Measurements from ENCODE around the gene GOLGA5.
"Not testable (repeated sequence)": the region's sequence is repeated elsewhere in the genome, so short reads cannot be mapped to it uniquely, and the experiment has no call there.

The GOLGA5 gene

DNA sequence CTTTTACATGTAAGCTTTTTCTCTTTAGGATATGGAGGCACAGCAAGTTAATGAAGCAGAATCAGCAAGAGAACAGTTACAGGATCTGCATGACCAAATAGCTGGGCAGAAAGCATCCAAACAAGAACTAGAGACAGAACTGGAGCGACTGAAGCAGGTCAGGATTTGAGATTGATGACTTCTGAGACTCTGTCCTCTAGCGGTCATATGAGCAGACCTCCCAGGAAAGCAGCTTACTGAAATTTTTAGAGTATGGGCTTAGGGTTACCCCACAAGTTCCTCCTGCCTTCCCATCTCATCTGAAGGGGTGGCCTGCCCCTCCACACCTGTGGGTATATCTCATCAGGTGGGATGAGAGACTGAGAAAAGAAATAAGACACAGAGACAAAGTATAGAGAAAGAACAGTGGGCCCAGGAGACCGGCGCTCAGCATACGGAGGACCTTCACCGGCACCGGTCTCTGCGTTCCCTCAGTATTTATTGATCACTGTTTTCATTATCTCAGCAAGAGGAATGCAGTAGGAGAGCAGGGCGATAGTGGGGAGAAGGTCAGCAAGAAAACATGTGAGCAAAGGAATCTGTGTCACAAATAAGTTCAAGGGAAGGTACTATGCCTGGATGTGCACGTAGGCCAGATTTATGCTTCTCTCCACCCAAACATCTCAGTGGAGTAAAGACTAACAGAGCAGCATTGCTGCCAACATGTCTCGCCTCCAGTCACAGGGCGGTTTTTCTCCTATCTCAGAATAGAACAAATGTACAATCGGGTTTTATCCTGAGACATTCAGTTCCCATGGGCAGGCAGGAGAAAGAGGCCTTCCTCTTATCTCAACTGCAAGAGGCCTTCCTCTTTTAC, 25.8 kb downstream of the GOLGA5 start:
- not testable (repeated sequence) for DNase-seq

DNA sequence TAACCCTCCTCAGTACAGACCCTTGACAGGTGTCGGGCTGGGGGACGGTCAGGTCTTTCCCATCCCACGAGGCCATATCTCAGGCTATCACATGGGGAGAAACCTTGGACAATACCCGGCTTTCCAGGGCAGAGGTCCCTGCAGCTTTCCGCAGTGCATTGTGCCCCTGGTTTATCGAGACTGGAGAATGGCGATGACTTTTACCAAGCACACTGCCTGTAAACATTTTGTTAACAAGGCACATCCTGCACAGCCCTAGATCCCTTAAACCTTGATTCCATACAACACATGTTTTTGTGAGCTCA, 26.4 kb downstream of the GOLGA5 start:
- not testable (repeated sequence) for DNase-seq

DNA sequence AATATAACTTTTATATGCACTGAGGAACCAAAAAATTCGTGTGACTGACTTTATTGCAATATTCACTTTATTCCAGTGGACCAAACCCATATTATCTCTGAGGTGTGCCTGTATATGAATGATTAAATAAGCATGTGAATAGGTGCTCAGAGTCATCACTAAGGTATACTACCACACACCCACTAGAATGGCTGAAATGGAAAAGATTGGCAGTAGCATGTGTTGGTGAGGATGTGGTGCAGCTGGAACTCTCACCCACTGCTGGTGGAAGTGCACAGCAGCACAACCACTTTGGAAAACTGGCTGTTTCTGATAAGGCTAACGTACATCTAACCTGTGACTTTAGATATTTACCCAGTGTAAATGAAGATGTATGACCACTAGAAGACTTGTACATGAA, 36.8 kb downstream of the GOLGA5 start:
- DNase-seq = no peak

DNA sequence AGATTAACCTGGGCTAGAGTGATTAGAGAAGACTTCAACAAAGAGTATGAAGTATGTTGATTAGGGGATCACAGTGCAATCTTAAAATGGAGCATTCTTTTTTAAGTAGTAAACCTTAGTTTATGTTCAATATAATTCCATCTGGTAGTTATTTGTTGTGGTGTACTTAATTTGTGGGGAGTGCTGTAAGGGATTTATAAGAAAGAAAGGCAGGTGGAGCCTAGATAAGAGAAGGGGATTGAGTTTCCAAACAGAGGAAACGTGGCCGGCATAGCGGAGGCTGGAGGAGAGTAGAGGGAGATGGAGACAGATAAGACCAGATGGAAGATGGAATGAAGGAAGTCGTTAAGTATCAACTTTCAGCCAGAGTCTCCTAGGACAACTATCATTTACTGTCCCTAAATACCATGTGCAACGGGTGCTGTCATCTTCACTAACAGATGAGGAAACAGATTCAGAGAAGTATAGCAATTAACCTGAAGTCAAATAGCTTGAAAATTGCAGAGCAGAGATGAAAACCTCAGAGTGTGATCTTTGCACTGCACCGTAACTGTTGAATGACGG, 38.1 kb downstream of the GOLGA5 start:
- DNase-seq = no peak

DNA sequence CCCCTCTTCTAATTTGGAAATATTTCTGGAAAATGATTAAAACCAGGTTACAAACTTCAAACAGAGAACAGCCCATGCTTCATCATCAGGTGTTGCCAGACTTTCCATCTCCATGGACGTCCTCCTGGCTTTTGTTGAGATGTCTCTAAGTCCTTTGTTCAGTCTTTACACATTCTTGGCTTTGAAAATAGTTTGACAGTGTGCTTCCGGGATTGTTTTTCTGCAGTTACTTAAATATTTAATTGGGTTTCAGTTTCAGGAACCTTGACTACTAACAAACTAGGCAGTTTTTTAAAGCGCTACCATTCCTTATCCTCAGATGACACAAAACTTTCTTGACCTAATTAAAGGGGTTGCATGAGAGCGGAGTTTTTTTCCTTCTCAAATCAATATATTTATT, 47.8 kb downstream of the GOLGA5 start:
- no peak for DNase-seq

DNA sequence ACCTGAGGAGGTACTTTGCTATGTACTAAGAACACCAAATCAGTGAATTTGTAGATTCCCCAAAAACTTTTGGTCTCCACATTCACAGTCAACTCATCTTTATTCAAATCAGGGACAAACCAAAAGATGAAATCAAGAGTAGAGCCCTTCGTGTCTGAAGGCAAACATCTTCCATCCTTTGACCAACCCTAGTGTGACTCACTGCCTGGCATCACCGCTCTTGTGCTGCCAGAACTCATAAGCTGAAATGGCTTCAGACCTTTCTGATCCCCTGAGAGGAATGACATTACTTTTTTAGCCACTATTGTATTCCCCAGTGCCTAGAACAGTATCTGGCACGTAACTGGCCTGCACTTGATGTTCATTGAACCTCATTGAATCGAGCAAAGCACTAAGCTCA, 50.1 kb downstream of the GOLGA5 start:
- DNase-seq = no peak

DNA sequence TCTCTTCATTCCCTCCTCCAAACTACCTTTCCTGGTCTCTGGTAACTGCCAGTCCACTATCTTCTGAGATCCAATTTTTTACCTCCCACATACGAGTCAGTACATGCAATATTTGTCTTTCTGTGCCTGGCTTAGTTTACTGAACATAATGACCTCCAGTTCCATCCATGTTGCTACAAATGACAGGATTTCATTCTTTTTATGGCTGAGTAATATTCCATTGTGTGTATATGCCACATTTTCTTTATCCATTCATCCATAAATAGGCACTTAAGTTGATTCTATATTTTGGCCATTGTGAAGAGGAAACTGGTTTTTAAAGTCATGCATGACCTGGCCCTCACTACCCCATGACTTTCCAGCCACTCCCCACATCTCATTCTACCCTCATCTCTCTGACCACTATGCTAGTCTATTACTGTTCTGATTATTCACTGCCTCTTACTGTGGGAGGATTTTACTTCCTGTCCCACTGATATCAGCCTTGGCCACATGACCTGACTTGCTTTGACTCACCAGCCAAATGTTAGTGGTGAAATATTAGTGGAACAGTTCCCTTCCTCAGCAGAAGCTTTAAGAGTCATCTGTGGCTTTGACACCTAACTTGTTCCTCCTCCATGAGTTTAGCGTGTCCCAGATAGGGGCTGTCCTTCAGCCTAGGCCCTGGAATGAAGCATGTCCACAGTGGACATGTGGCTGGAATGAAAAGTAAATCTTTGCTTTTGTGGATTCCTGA, 52.2 kb downstream of the GOLGA5 start:
- no peak for DNase-seq

DNA sequence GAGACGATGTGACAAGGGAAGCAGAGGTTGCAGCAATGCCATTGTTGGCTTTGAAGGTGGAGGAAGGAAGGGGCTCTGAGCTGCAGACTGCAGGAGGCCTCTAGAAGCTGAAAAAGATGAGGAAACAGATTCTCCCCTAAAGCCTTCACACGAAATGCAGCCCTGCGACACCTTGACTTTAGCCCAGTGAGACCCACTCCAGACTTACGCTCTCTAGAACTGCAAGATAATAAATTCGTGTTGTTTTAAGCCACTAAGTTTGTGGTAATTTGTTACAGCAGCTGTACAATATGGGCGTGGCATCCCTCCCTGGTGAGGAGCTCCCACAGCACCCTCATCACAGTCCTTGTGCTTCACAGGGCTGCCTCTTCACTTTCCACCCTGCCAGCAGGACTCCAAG, 53.2 kb downstream of the GOLGA5 start:
- no peak for DNase-seq

DNA sequence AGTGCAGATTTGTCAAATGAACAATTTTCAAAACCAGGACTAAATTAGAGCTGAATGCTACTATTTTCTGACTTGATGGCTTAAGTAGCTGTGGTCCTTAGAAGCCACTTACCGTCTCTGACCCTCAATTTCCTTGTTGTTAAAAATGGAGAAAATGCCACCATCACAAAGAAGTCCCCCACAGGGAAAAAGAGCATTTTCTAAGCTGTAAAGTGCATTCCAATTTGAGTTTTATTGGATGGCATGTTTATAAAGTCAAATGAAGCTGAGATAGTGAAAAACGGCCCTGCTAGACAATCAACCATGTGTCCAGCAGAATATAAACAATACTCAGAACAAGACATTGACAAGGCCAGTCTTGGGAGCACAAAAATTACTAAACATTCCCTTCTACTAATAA, 53.6 kb downstream of the GOLGA5 start:
- DNase-seq = no peak

DNA sequence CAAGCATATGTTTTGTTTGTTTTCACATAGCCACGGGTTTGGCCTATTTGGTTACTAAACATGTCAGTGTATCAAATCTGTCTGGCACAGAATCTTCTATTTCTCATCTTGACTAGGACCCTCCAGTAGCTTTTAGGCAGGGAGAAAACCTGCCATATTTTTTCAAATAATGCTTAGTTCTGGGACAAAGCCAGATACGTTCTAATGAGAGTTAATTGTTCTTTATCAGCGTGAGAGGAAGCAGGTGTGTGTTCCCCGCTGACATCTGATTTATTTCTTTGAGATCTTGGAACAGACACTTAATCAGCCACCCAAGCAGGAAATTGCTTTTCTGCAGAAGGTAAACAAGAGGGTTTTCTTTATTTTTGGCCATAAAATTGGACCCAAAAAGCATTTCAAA, 54.8 kb downstream of the GOLGA5 start:
- DNase-seq = no peak

DNA sequence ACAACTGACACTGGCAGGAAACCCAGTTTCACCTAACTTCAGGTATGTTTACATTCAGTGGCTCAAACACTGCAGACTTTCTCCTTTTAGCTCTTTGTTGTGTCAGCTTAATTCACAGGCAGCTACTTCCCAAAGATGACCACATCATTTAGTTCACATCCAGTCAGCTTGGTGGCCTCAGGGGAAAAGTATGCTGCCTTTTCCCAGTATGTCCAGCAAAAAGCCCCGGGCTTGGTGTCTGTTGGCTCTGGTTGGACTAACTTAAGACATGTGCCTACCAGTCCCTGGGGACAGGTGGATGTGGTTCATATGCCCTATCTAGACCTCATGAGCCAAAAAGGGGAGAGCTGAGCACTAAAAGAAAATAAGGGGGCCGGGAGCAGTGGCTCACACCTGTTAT, 56.4 kb downstream of the GOLGA5 start:
- DNase-seq = no peak

DNA sequence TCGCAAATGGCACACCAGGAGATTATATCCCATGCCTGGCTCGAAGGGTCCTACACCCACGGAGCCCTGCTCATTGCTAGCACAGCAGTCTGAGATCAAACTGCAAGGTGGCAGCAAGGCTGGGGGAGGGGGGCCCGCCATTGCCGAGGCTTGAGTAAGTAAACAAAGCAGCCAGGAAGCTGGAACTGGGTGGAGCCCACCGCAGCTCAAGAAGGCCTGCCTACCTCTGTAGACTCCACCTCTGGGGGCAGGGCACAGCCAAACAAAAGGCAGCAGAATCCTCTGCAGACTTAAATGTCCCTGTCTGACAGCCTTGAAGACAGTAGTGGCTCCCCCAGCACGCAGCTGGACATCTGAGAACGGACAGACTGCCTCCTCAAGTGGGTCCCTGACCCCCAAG, 59.0 kb downstream of the GOLGA5 start:
- not testable (repeated sequence) for DNase-seq

DNA sequence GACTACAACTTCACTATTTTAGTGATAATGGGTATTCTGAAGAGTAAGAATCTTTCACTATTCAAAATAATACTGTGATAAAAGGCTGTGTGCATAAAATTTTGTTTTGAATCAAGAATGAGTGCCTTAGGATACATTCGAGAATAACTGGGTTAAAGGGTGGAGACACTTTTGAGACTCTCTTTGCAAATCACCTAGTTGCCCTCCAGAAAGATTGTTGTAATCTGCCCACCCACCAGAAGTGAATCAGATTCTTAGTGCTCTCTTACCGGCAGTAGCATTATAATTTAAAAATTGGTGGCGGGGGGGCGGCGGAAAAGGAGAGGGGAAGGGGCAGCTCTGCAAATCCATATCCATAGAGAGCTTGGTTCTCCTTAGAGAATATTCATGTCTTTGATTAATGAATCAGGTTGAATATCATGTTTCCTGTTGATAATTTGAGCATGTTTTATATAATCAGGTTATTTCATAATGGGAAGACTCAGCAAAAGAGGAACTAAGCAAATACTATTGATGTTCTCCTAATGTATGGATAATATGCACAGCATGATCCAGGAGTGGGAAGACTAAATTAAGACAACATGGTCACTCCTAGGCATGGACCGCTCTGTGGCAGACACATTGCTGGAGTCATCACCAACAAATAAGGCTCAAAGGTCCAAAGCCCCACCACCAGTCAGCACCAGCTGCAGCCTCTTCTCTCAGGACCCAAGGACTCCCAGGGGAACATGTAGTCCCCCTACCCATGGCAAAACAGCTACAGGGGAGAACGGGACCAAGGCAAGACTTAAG, 66.1 kb downstream of the GOLGA5 start:
- no peak for DNase-seq

DNA sequence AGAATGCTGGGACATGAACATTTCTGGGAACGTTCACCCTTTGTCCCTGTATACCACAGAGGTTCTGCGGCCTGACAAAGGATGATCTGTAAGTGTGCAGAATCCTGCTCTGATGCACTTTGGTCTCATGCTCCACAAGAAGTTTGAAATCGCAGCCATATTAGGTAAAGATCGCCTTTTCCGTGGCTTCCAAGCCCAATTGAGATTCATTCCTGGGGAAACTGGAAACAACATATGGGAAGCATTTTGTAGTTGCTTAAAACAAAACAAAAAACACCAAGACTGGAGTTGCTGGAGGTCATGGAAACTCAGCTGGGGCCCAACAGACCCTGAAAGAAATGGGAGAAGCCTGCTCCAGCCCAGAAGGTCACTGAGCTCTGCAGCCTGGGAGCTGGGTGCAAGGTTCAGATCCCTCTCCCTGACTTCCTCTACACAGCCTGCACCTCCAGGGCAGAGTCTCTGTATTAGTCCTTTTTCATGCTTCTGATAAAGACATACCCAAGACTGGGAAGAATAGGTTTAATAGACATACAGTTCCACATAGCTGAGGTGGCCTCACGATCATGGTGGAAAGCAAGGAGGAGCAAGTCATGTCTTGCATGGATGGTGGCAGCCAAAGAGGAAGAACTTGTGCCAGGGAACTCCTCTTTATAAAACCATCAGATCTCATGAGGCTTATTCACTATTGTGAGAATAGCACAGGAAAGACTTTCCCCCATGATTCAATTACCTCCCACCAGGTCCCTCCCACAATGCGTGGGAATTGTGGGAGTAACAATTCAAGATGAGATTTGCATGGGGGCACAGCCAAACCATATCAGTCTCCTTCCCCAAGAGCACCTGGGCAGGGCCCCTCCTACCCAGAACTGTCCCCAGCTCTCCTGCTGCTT, 68.0 kb downstream of the GOLGA5 start:
- DNase-seq = no peak

DNA sequence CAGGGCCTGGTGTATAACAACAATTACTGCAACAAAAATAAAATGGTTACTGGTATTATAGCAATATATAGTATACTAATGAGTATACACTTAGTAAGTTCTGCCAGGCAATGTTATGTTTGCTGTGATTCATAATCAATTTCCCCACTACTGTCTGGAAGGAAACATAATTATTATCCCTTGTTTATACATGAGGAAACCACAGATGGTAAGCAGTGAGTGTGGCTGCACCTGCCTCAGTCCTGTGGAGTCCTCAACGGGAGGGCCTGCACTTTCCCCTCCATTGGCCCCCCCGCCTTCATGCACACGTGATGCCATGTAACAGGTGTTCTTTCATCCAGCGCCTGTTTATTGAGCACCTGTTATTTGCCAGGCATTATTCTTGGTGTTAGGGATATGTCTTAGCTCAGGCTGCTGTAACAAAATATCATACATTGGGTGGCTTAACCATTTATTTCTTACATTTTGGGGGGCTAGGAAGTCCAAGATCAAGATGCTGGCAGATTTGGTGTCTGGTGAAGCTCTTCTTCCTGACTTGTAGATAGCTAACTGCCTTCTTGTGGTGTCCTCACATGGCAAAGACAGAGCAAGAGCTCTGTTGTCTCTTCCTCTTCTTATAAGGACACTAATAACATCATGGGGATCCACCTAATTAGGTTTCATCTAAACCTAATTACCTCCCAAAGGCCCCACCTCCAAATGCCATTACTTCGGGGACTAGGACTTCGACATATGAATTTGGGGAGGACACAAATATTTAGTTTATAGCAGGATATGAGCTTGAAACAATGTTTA, 69.4 kb downstream of the GOLGA5 start:
- no peak for DNase-seq

DNA sequence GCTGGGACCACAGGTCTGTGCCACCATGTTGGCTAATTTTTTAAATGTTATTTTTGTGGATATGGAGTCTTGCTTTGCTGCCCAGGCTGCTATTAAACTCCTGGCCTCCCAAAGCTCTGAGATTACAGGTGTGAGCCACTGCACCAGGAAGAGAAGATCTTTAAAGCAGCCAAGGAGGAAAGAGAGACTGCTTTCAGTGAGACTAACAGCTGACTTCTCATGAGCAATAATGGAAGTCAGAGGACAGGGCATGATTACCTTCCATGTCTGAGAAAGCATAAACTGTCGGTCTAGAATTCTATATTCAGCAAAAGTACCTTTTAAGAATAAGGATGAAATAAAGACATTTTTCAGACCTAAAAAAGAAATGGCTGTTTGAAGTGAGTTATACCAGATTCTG, 71.6 kb downstream of the GOLGA5 start:
- DNase-seq = no peak

DNA sequence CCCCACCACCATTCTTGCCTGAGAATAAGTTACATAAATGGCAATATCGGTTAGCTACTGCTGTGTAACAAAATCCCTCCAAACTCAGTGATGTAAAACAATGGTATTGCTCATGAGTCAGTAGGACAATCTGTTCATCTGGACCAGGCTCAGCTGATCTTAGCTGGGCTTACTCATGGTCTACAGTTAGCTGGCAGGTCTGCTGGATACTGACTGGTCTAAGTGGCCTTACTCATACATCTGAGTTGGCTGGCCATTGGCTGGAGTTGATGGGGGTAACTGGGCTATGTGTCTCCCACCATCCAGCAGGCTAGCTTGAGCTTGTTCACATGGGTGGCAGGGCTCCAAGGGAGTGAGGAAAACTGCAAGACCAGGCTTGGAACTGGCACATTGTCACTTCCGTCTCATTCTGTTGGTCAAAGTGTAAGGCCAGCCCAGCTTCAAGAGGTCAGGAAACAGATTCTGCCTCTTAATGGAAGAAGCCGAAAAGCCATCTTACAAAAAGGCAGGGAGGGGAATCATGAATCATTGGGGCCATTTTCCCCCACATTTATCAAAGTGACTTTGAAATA, 72.2 kb downstream of the GOLGA5 start:
- DNase-seq = no peak

DNA sequence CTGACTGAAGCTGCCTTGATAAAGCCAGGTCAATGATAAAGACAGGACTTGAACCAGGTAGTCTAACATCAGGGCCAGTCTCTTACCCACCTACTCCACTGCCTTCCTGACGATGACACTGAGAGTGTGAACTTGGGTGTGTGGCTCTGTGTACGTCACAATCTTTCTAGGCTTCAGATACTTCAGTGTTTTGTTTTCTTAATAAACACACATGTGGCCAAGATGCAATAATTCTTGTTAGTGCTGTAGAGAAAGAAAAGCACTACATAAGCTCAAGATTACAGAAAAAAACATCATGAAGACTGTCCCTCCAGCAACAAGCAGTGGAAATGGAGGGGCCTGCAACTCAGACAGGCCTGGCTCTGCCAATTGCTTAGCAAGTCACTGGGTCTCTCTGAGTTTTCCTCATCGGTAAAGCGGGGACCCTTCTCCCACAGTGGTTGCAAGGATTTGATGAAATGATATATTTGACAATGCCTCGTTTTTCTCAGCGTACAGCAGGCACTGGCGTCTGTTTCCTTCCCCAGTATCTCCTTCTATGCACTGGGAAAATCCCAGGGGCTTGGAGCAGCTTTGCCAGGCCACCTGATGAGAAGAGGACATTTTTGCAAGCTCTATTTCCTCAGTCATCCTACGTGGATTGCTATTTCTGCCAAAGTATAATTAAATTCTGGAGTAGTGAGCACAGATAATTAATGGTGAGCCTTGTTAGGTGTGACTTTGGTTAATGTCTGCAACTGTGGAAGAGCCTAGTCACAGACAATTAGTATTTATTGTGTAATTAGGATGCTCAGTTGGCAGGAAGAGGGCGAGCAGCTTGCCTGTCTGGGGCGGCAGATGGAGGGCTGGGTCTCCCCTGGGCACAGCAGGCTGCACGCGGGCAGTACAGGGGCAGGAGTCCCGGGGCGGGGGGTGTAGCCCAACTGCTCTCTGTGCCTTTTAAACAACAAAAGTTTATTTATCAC, 73.1 kb downstream of the GOLGA5 start:
- DNase-seq = no peak
